ENCODE results near the gene RHOBTB3. TPM values are rescaled to one million over a fixed set of nuclear protein-coding genes. Genes with fewer than 3 reads are reported as not detected.

Gene RHOBTB3
- total RNA-seq, 4 donors from 2014 or later = 4.7 to 59.3 (median 13.6) TPM

DNA sequence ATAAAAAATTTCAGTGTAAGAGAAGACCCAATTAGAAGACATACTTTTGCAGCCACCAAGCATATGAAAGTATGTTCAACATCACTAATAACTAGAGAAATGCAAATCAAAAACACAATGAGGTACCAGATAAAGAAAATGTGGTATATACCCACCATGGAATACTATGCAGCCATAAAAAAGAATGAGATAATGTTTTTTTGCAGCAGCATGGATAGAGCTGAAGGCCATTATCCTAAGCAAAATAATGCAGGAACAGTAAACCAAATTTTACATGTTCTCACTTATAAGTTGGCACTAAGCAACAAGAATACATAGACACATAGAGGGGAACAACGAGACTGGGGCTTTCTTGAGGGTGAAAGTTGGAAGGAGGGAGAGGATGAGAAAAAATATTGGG is 41.5 kb upstream of the RHOBTB3 start:
- Histone ChIP-seq H3K27ac (no peak overlapping the region), H3K4me1 (no peaks in the 10 kb centered on the region), H3K9me3 (no peaks in the 10 kb centered on the region), H3K36me3 (no peaks in the 10 kb centered on the region), H3K27me3 (no peaks in the 10 kb centered on the region), H3K4me3 (no peak overlapping the region)
- TF ChIP-seq, protein P1, sequence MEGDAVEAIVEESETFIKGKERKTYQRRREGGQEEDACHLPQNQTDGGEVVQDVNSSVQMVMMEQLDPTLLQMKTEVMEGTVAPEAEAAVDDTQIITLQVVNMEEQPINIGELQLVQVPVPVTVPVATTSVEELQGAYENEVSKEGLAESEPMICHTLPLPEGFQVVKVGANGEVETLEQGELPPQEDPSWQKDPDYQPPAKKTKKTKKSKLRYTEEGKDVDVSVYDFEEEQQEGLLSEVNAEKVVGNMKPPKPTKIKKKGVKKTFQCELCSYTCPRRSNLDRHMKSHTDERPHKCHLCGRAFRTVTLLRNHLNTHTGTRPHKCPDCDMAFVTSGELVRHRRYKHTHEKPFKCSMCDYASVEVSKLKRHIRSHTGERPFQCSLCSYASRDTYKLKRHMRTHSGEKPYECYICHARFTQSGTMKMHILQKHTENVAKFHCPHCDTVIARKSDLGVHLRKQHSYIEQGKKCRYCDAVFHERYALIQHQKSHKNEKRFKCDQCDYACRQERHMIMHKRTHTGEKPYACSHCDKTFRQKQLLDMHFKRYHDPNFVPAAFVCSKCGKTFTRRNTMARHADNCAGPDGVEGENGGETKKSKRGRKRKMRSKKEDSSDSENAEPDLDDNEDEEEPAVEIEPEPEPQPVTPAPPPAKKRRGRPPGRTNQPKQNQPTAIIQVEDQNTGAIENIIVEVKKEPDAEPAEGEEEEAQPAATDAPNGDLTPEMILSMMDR (IDR thresholded peaks at IDR 0.05) = no peak
- TF ChIP-seq POLR2A (IDR thresholded peaks at IDR 0.05) = no peak
- 67 to 88% methylated on average over 1 of the region's 1 CpG for WGBS, 2 donors
- intact Hi-C loops (cut with DNase I) = no loop called here
- no peak for DNase-seq

DNA sequence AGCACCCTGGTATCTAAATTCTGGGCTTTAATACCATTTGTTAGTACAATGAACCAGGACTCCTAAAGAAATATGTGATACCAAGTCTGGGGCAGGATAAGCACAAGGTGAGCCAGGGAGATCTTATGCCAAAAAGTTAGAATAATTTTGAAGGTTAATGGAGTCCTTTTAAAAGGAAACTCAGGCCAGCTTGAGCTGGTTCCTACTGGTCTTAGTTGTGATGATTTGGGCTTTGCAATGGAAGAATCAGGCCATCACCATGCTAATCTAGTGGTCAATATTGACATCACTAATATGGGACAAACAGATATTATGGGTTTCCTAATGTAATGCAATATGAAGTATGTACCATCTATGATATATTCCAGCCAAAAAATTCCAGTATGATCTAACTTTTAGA is 40.8 kb upstream of the RHOBTB3 start:
- H3K4me1 ChIP-seq = no peaks in the 10 kb centered on the region
- no peak overlapping the region for H3K4me3 ChIP-seq
- no peaks in the 10 kb centered on the region for H3K27me3 ChIP-seq
- TF ChIP-seq, protein P1 (IDR thresholded peaks at IDR 0.05) = no peak
- TF ChIP-seq POLR2A (IDR thresholded peaks at IDR 0.05) = no peak
- intact Hi-C loops (cut with DNase I) = no loop called here
- DNase-seq = no peak
- H3K36me3 ChIP-seq = no peaks in the 10 kb centered on the region
- no peaks in the 10 kb centered on the region for H3K9me3 ChIP-seq
- H3K27ac ChIP-seq = no peak overlapping the region

DNA sequence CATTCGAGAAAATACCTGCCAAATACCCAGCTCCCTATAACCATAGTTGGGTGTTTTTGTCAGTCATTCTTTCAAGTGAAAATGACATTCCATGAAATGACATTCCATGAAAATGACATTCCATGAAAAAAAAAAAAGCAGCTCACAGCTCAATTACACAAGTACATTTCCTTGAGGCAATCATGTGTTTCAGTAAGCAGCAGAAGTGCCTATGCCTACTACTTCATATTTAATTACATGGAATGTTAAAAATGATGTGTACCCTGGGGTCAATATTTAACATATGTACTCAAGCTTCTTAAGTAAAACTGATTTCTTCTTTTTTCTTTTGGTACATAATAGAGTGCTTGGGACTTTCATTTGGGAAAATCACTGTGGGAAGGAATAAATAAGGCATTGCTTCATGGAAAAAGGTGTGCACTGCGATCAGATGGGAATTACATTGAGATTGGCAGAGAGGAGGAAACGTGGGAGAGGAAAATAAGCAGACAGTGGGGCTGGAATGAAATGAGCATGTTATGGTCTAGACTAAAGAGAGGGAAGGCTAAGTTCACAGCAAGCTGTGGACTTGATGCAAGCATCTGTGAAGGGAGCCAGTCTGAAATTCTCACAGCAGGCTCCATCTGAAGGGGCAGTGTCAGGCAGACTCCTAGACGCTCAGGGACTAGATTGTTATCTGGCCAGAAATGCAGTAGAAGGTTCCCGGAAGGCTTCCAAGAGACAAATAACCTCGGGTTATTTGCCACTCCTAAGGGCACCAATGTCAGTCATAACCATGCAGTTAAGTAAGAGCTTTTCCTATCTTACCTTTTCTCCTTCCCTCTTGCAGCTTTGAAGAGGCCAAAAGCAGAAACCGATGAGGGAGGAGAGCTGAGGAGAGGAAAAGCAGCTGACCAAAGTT is 33.1 kb upstream of the RHOBTB3 start:
- no peaks in the 10 kb centered on the region for H3K27me3 ChIP-seq
- DNase-seq = no peak
- TF ChIP-seq, protein P1 (IDR thresholded peaks at IDR 0.05) = no peak
- TF ChIP-seq POLR2A (IDR thresholded peaks at IDR 0.05) = no peak
- H3K4me3 ChIP-seq = no peak overlapping the region
- H3K4me1 ChIP-seq = no peaks in the 10 kb centered on the region
- no peaks in the 10 kb centered on the region for H3K36me3 ChIP-seq
- no peak overlapping the region for H3K27ac ChIP-seq
- no peaks in the 10 kb centered on the region for H3K9me3 ChIP-seq
- intact Hi-C loops (cut with DNase I) = no loop called here
- 47 to 49% methylated on average over 7 of the region's 7 CpGs for WGBS, 2 donors

DNA sequence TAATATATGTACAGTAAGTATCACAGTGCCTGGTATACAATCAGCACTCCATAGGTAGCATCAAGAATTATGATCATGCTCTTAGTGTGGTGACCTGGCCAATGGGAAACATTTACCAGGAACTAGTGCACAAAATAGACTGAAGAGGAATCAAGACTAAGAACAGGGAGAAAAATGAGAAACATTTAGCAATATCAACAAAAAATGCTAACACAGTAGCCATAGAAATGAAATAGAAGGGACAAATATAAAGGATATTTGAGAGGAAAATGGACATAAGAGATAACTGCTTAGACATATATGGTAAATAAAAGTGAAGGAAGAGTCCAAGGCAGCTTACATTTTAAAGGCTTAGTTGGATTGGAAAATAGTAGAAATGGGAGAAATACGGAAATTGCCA is 31.8 kb upstream of the RHOBTB3 start:
- TF ChIP-seq POLR2A (IDR thresholded peaks at IDR 0.05) = no peak
- DNase-seq = no peak
- WGBS, 2 donors = 91 to 96% methylated on average over 1 of the region's 1 CpG
- Histone ChIP-seq H3K27ac (no peak overlapping the region), H3K4me1 (no peaks in the 10 kb centered on the region), H3K36me3 (no peaks in the 10 kb centered on the region), H3K4me3 (no peak overlapping the region), H3K9me3 (no peaks in the 10 kb centered on the region), H3K27me3 (no peaks in the 10 kb centered on the region)
- intact Hi-C loops (cut with DNase I) = no loop called here

DNA sequence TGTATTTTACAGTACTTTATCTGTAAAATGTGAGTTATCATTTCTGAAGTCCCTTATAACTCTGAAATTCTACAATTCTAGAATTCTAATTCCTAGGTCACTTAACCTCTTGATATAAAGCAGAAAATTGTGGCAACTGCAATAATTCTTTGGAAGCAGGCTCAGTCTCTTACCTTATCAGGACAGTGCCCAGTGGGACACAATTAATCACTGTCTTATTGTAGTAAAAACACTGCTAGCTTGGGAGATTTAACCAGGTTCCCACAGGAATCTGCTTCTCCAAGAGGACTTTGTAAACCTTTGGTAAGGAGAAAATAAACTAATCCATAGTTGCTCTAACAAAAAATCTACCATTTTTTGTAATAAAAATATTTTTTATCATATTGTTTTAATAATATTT is 30.1 kb upstream of the RHOBTB3 start:
- TF ChIP-seq, protein P1 (IDR thresholded peaks at IDR 0.05) = no peak
- TF ChIP-seq POLR2A (IDR thresholded peaks at IDR 0.05) = no peak
- H3K27me3 ChIP-seq = no peaks in the 10 kb centered on the region
- no peaks in the 10 kb centered on the region for H3K4me1 ChIP-seq
- H3K27ac ChIP-seq = no peak overlapping the region
- H3K36me3 ChIP-seq = no peaks in the 10 kb centered on the region
- intact Hi-C loops (cut with DNase I) = no loop called here
- H3K4me3 ChIP-seq = no peak overlapping the region
- H3K9me3 ChIP-seq = no peaks in the 10 kb centered on the region
- DNase-seq = no peak
